Spleen (tissue), 11 donors: Measurements from ENCODE around the gene SOX6. TPM values are rescaled to one million over a fixed set of nuclear protein-coding genes. Genes with fewer than 3 reads are reported as not detected.

Experiments
- DNase-seq: peaks from one replicate; pipeline ENCODE4 v3.0.0-alpha.2; 2020
- H3K27ac ChIP-seq, 8 donors: fragments of 200-600 bp; sonication (generic) in 7 of 8; 1 replicate in 4 of 8; 2 replicates in 4 of 8; pipeline versions ENCODE4 v1.5.0 to v1.8.0; 2016 to 2021; ENCODE audit warnings: inconsistent platforms in 4 of 8, mild to moderate bottlenecking in 4 of 8, moderate library complexity in 1 of 8
- H3K27me3 ChIP-seq, 7 donors: fragments of 200-600 bp; sonication (generic) in 6 of 7; replicated peaks in 1 of 7; 1 replicate in 4 of 7; 2 replicates in 3 of 7; pipeline versions ENCODE4 v1.5.0 to v1.8.0; 2016 to 2021; ENCODE audit warnings: inconsistent platforms in 3 of 7, mild to moderate bottlenecking in 1 of 7
- H3K36me3 ChIP-seq, 6 donors: fragments of 200-600 bp; sonication (generic) in 5 of 6; 1 replicate in 4 of 6; 2 replicates in 2 of 6; pipeline versions ENCODE4 v1.5.0 to v1.8.0; 2016 to 2021; ENCODE audit warnings: inconsistent platforms in 2 of 6
- H3K4me1 ChIP-seq, 6 donors: fragments of 200-600 bp; sonication (generic) in 5 of 6; 1 replicate in 3 of 6; 2 replicates in 3 of 6; pipeline versions ENCODE4 v1.5.0 to v1.8.0; 2016 to 2021; ENCODE audit warnings: inconsistent platforms in 3 of 6
- H3K4me3 ChIP-seq, 8 donors: fragments of 200-600 bp; sonication (generic) in 7 of 8; 1 replicate in 4 of 8; 2 replicates in 4 of 8; pipeline versions ENCODE4 v1.5.0 to v1.8.0; 2016 to 2021; ENCODE audit warnings: inconsistent platforms in 4 of 8, mild to moderate bottlenecking in 4 of 8, moderate library complexity in 2 of 8
- H3K9me3 ChIP-seq, 8 donors: fragments of 200-600 bp; sonication (generic) in 7 of 8; 1 replicate in 4 of 8; 2 replicates in 4 of 8; pipeline versions ENCODE4 v1.5.0 to v1.8.0; 2016 to 2021; ENCODE audit warnings: inconsistent platforms in 4 of 8
- POLR2A ChIP-seq, 3 donors: fragments of 450-650 bp; IDR thresholded peaks; one replicate each; pipeline ENCODE4 v1.5.1; 2017; ENCODE audit warnings: antibody characterized with exemption in 3 of 3, mild to moderate bottlenecking in 1 of 3
- POLR2AphosphoS5 ChIP-seq, 3 donors: sonication (generic); formaldehyde crosslinking; IDR thresholded peaks; one replicate each; pipeline ENCODE4 v1.5.1; 2017; ENCODE audit warnings: antibody characterized with exemption in 3 of 3
- WGBS, 5 donors: extraction: QIAGEN DNeasy Blood & Tissue Kit in 3 of 5; methylation state at CpG; one replicate each; pipeline versions ENCODE4 v1.1.5 to v1.1.7; 2013 to 2018; 5-methylcytosine and 5-hydroxymethylcytosine counted together
- intact Hi-C: fragments of 100-400 bp; cut with DNase I; formaldehyde crosslinking; loops from one replicate; pipeline ENCODE4 v1.15.0; 2023; ENCODE audit warnings: low total_unique reads
- polyA plus RNA-seq, 3 donors: library from polyadenylated mRNA; stranded (reverse); fragments of 200-250 nt; gene quantifications; one replicate each; pipeline ENCODE4 v1.2.1, GENCODE V29; 2013
- total RNA-seq, 7 donors: library from RNA; depleted of rRNA in 3 of 7; stranded (reverse); fragments of >200 nt in 3 of 7; fragmentation: NEBNext Ultra II Directional in 4 of 7; extraction: Animal tissue kit (Norgen Biotek cat#: 25700) in 4 of 7; gene quantifications; one replicate each; pipeline versions ENCODE4 v1.1.0 to v1.2.1, GENCODE V29; 2016 to 2021
- TF ChIP-seq, protein P1 (sequence below), 11 experiments: fragments of 200-600 bp in 7 of 11; fragments of 450-650 bp in 4 of 11; sonication (generic) in 4 of 11; IDR thresholded peaks in 8 of 11; conservative IDR thresholded peaks in 3 of 11; 1 replicate in 7 of 11; 2 replicates in 4 of 11; pipeline versions ENCODE4 v1.4.0 to v1.8.0; 2016 to 2021; ENCODE audit warnings: antibody characterized with exemption in 11 of 11, inconsistent platforms in 4 of 11, mild to moderate bottlenecking in 1 of 11
- donor health status: healthy with polysubstance abuse.
- donor health status: DM: no; HTN: no; CAD: no; lungs with moderate emphysema.
- donor health status: DM: no; HTN: no; CAD: no.
- donor health status: Bipolar disorder and iron deficiency.
- donor health status: healthy.
- donor health status: DM: no; HTN: no; CAD: no.
- donor health status: DM: yes; HTN: yes; CAD: no.

The SOX6 gene
- total and polyA plus RNA-seq, 10 donors, result 0.11 to 12.4 (median 3.7) TPM

DNA sequence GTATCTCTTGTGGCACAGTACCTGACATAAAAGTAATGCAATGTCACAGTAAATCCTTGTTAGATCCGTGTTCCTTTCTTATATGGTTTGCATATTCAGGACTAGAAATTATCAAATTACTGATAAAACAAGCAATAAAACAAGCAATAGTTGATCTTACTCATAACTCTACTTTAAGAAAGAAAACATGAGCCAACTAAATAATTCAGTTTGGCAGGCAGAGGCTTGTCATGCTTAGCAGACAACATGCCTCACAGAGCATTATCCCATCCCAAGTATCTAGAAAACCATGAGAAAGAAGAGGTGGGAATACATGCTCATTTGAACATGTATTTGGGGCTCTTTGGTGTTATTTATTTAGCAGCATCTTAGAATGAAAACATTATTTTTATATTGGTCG, 241.9 kb downstream of the SOX6 start:
- no peaks in the 10 kb centered on the region for H3K36me3 ChIP-seq
- H3K4me3 ChIP-seq, result no peak overlapping the region
- 87 to 94% (median 90%) methylated on average over 2 of the region's 2 CpGs for whole genome bisulfite sequencing, 5 donors
- no peaks in the 10 kb centered on the region for H3K27me3 ChIP-seq
- H3K4me1 ChIP-seq, result no peaks in the 10 kb centered on the region
- DNase-seq, result no peak
- H3K27ac ChIP-seq, result no peak overlapping the region
- no peak for TF ChIP-seq POLR2A (IDR thresholded peaks at IDR 0.05)
- TF ChIP-seq, protein P1, sequence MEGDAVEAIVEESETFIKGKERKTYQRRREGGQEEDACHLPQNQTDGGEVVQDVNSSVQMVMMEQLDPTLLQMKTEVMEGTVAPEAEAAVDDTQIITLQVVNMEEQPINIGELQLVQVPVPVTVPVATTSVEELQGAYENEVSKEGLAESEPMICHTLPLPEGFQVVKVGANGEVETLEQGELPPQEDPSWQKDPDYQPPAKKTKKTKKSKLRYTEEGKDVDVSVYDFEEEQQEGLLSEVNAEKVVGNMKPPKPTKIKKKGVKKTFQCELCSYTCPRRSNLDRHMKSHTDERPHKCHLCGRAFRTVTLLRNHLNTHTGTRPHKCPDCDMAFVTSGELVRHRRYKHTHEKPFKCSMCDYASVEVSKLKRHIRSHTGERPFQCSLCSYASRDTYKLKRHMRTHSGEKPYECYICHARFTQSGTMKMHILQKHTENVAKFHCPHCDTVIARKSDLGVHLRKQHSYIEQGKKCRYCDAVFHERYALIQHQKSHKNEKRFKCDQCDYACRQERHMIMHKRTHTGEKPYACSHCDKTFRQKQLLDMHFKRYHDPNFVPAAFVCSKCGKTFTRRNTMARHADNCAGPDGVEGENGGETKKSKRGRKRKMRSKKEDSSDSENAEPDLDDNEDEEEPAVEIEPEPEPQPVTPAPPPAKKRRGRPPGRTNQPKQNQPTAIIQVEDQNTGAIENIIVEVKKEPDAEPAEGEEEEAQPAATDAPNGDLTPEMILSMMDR (IDR thresholded peaks at IDR 0.05 in 8 of 11, conservative IDR thresholded peaks at IDR 0.05 in 3 of 11), result no peak
- no peak for TF ChIP-seq POLR2AphosphoS5 (IDR thresholded peaks at IDR 0.05)
- no peaks in the 10 kb centered on the region for H3K9me3 ChIP-seq
- intact Hi-C loops, result no loop called here

DNA sequence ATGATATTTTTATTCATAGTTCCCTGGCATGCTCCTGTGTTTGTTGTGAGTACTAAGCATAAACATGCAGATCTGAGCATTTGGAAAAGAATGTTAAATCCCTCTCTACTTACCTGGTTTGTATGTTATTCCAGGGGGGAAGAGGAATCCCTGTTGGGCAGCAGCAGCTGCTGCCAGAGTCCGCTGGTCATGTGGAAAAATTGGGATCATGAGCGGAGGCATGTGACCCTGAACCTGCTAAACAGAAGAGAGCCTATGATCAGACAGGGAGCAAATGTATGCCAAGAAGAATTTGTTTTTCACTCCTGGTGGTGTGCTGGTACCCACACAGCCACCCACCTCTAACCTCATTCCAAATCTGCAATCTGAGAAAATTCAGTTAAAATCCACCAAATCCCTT, 244.7 kb downstream of the SOX6 start:
- TF ChIP-seq POLR2AphosphoS5 (IDR thresholded peaks at IDR 0.05) (no peak), POLR2A (IDR thresholded peaks at IDR 0.05) (no peak)
- TF ChIP-seq, protein P1 (IDR thresholded peaks at IDR 0.05 in 8 of 11, conservative IDR thresholded peaks at IDR 0.05 in 3 of 11), result no peak
- H3K9me3 ChIP-seq, result peaks cover 0 to 2% (median 0%) of the 10 kb centered on the region in 8 donors
- intact Hi-C loops, result no loop called here
- no peaks in the 10 kb centered on the region for H3K36me3 ChIP-seq
- H3K27me3 ChIP-seq, result no peaks in the 10 kb centered on the region
- 80 to 93% (median 86%) methylated on average over 2 of the region's 2 CpGs for WGBS, 5 donors
- H3K4me3 ChIP-seq, result no peak overlapping the region
- no peaks in the 10 kb centered on the region for H3K4me1 ChIP-seq
- H3K27ac ChIP-seq, result no peak overlapping the region
- no peak for DNase-seq

DNA sequence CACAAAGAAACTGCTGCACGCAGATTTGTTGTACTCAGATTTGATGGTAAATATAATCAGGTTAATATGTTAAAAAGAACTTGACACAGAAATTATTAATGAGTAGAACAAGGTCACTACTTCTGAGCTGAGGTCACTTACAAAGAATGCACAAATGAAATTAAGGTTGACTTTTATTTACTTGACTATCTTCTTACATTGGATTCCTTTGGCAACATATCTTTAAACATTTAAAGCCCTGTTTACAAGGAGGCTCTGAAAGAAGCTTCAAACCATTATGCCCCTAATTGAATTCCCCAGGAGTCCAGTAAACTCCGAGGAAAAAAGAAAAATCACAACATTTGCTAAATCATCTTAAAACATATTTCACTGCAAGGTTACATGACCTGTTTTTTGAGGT, 245.5 kb downstream of the SOX6 start:
- no peak for DNase-seq
- H3K36me3 ChIP-seq, result no peaks in the 10 kb centered on the region
- peaks cover 0 to 8% (median 2%) of the 10 kb centered on the region in 8 donors for H3K9me3 ChIP-seq
- no peaks in the 10 kb centered on the region for H3K4me1 ChIP-seq
- H3K27me3 ChIP-seq, result no peaks in the 10 kb centered on the region
- 64 to 85% (median 81%) methylated on average over 2 of the region's 2 CpGs for WGBS, 5 donors
- intact Hi-C loops, result no loop called here
- TF ChIP-seq, protein P1 (IDR thresholded peaks at IDR 0.05 in 8 of 11, conservative IDR thresholded peaks at IDR 0.05 in 3 of 11), result no peak
- TF ChIP-seq POLR2AphosphoS5 (IDR thresholded peaks at IDR 0.05), result no peak
- TF ChIP-seq POLR2A (IDR thresholded peaks at IDR 0.05), result no peak
- H3K4me3 ChIP-seq, result no peak overlapping the region
- H3K27ac ChIP-seq, result no peak overlapping the region

DNA sequence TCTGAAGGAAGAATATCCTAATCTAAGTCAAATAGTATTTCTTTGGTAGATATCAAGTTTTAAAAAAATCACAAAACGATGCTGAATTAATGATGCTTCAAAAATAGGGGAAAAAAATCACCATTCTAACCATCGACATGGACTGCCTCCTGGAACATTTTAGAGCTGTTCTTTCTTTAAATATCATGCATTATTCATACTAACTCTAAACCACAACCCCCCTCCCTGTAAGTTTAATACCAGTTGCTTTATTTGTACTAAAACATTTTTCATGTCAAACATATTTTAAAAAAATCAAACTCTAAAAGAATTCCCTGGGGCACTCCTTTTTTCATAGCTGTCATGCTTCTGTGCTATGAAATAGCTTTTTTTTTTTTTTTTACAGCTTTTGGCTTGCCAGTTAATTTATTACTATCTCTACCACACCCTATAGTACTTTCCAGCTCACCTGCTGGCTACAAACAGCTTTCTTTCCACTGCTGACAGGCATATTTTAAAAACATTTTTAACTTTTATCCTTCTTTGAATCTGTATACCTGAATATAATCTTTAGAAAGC, 256.9 kb downstream of the SOX6 start:
- 66 to 77% (median 75%) methylated on average over 2 of the region's 2 CpGs for WGBS, 5 donors
- Histone ChIP-seq H3K4me1 (no peaks in the 10 kb centered on the region), H3K27me3 (no peaks in the 10 kb centered on the region), H3K9me3 (peaks cover 0 to 9% (median 0%) of the 10 kb centered on the region in 8 donors), H3K36me3 (no peaks in the 10 kb centered on the region), H3K4me3 (no peak overlapping the region), H3K27ac (no peak overlapping the region)
- intact Hi-C loops, result no loop called here
- no peak for DNase-seq
- no peak for TF ChIP-seq POLR2AphosphoS5 (IDR thresholded peaks at IDR 0.05)
